ENCODE data around the gene LMO4.

DNA sequence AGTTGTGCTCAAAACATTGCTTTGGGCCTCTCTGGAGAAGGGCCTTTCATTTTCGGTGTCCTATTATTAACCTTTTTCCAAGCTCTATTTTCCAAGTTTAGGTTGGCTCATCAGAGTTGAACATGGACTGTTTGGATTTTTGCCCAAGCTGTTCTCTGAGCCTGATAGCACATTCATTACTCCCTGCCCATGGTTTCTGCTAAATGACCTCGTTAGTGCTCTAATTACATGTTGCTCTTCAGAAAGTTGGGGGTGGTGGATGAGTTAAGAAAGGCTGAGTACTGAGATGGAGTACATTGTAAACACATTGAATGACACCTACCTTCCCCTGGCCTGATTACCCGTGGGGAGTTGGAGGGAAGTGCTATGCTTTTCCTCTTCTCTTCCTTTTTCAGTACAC, 38.9 kb downstream of the LMO4 start:
- TF ChIP-seq, protein P1, sequence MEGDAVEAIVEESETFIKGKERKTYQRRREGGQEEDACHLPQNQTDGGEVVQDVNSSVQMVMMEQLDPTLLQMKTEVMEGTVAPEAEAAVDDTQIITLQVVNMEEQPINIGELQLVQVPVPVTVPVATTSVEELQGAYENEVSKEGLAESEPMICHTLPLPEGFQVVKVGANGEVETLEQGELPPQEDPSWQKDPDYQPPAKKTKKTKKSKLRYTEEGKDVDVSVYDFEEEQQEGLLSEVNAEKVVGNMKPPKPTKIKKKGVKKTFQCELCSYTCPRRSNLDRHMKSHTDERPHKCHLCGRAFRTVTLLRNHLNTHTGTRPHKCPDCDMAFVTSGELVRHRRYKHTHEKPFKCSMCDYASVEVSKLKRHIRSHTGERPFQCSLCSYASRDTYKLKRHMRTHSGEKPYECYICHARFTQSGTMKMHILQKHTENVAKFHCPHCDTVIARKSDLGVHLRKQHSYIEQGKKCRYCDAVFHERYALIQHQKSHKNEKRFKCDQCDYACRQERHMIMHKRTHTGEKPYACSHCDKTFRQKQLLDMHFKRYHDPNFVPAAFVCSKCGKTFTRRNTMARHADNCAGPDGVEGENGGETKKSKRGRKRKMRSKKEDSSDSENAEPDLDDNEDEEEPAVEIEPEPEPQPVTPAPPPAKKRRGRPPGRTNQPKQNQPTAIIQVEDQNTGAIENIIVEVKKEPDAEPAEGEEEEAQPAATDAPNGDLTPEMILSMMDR (IDR thresholded peaks at IDR 0.05 in 2 of 3, conservative IDR thresholded peaks at IDR 0.05 in 1 of 3; ENCODE audit: control insufficient read depth in 2 of 3, extremely low read depth in 1 of 3, insufficient read depth in 1 of 3, low read depth in 3 of 3, low read length in 3 of 3): no peak
- TF ChIP-seq POLR2A (IDR thresholded peaks at IDR 0.05; ENCODE audit: low read depth, low read length): no peak
- TF ChIP-seq SP1 (IDR thresholded peaks at IDR 0.05; ENCODE audit: low read depth, low read length): no peak
- TF ChIP-seq CBFB (IDR thresholded peaks at IDR 0.05; ENCODE audit: low read depth): no peak
- TF ChIP-seq EZH2 (IDR thresholded peaks at IDR 0.05; ENCODE audit: borderline replicate concordance, control insufficient read depth, low read depth, low read length): no peak
- no peak for TF ChIP-seq ZSCAN29 (IDR thresholded peaks at IDR 0.05)
- no peak for TF ChIP-seq SRF (IDR thresholded peaks at IDR 0.05; ENCODE audit: low read depth in 2 of 2, low read length in 2 of 2)
